Measurements from ENCODE around the gene RHOH.

- TF ChIP-seq NRF1 (conservative IDR thresholded peaks at IDR 0.05; ENCODE audit: low read depth, low read length) (no peak), LARP7 (IDR thresholded peaks at IDR 0.05) (no peak)
Measured at GRCh38 chr4:40245550-40245949, 48.7 kb downstream of the RHOH start.

All from GM12878 (cell line).